HepG2 (cell line): ENCODE measurements around the gene FECH. TPM values are rescaled to one million over a fixed set of nuclear protein-coding genes. Genes with fewer than 3 reads are reported as not detected.

ENCODE experiments used
- ADNP ChIP-seq: sonication (generic); formaldehyde crosslinking; IDR thresholded peaks from 2 replicates; pipeline ENCODE4 v1.4.0; 2020; ENCODE audit warnings: missing genetic modification reagents
- ARNT2 ChIP-seq: sonication (generic); formaldehyde crosslinking; IDR thresholded peaks from 2 replicates; pipeline ENCODE4 v1.8.0; 2022; ENCODE audit warnings: mild to moderate bottlenecking, low read depth, missing genetic modification reagents, moderate library complexity
- E2F5 ChIP-seq: sonication (generic); formaldehyde crosslinking; conservative IDR thresholded peaks from 2 replicates; pipeline ENCODE4 v1.4.0; 2020; ENCODE audit warnings: missing genetic modification reagents
- ISL2 ChIP-seq: sonication (generic); formaldehyde crosslinking; IDR thresholded peaks from 2 replicates; pipeline ENCODE4 v1.5.0; 2020; ENCODE audit warnings: missing genetic modification reagents
- KLF16 ChIP-seq, 2 experiments: sonication (generic) in 1 of 2; formaldehyde crosslinking in 1 of 2; IDR thresholded peaks; 2 replicates each; pipeline versions ENCODE4 v1.6.1 to v1.8.0; 2016 to 2023; ENCODE audit warnings: missing genetic modification reagents in 2 of 2, missing compliant biosample characterization in 1 of 2
- MAFF ChIP-seq: IDR thresholded peaks from 2 replicates; pipeline ENCODE4 v1.6.1; 2011; ENCODE audit warnings: low read depth, low read length, improper control_type of control experiment
- MIXL1 ChIP-seq: IDR thresholded peaks from 2 replicates; pipeline ENCODE4 v1.6.1; 2016
- NR1H2 ChIP-seq: sonication (generic); formaldehyde crosslinking; IDR thresholded peaks from 2 replicates; pipeline ENCODE4 v1.8.1; 2022; ENCODE audit warnings: low read depth, missing genetic modification reagents, borderline replicate concordance
- NRL ChIP-seq: sonication (generic); formaldehyde crosslinking; IDR thresholded peaks from 2 replicates; pipeline ENCODE4 v1.5.0; 2020; ENCODE audit warnings: missing genetic modification reagents, mild to moderate bottlenecking, moderate library complexity, borderline replicate concordance
- PCBP1 ChIP-seq: fragments of 200-400 bp; formaldehyde crosslinking; IDR thresholded peaks from 2 replicates; pipeline ENCODE4 v1.6.1; 2017; ENCODE audit warnings: mild to moderate bottlenecking, low read depth, low read length, borderline replicate concordance
- SMAD3 ChIP-seq: sonication (generic); formaldehyde crosslinking; IDR thresholded peaks from 2 replicates; pipeline ENCODE4 v1.4.0; 2020; ENCODE audit warnings: missing genetic modification reagents
- SP4 ChIP-seq: sonication (generic); formaldehyde crosslinking; IDR thresholded peaks from 2 replicates; pipeline ENCODE4 v1.8.1; 2023; ENCODE audit warnings: mild to moderate bottlenecking, missing genetic modification reagents
- TBX3 ChIP-seq: fragments of 450-650 bp; IDR thresholded peaks from 2 replicates; pipeline ENCODE4 v1.6.1; 2017; ENCODE audit warnings: antibody characterized with exemption, mild to moderate bottlenecking, inconsistent platforms, borderline replicate concordance
- THAP9 ChIP-seq: sonication (generic); formaldehyde crosslinking; IDR thresholded peaks from 2 replicates; pipeline ENCODE4; 2020; ENCODE audit warnings: missing genetic modification reagents, mild to moderate bottlenecking, borderline replicate concordance
- TRAFD1 ChIP-seq: sonication (generic); formaldehyde crosslinking; IDR thresholded peaks from 2 replicates; pipeline ENCODE4 v1.5.1; 2020; ENCODE audit warnings: missing genetic modification reagents, mild to moderate bottlenecking, borderline replicate concordance
- ZNF253 ChIP-seq: sonication (generic); formaldehyde crosslinking; IDR thresholded peaks from 2 replicates; pipeline ENCODE4 v1.8.0; 2022; ENCODE audit warnings: mild to moderate bottlenecking, missing genetic modification reagents, borderline replicate concordance
- ZNF33A ChIP-seq: sonication (generic); formaldehyde crosslinking; IDR thresholded peaks from 2 replicates; pipeline ENCODE4 v1.5.1; 2020; ENCODE audit warnings: missing genetic modification reagents, mild to moderate bottlenecking, moderate library complexity, borderline replicate concordance
- ZNF607 ChIP-seq: sonication (generic); formaldehyde crosslinking; IDR thresholded peaks from 2 replicates; pipeline ENCODE4 v1.5.1; 2020; ENCODE audit warnings: missing genetic modification reagents, mild to moderate bottlenecking, borderline replicate concordance
- ZNF616 ChIP-seq: sonication (generic); formaldehyde crosslinking; IDR thresholded peaks from 2 replicates; pipeline ENCODE4 v1.5.0; 2020; ENCODE audit warnings: low read depth, mild to moderate bottlenecking, missing genetic modification reagents
- polyA plus RNA-seq, 8 experiments: library from polyadenylated mRNA; depleted of rRNA in 3 of 8; stranded (reverse) in 7 of 8; unstranded in 1 of 8; fragments of >200 nt; fragmentation: Illumina TruSeq in 4 of 8; extraction: Trizol in 4 of 8; gene quantifications; 2 replicates each; pipeline versions ENCODE4 v1.2.1 to v1.2.3, GENCODE V29; 2011 to 2016; ENCODE audit warnings: low read depth in 4 of 8, missing spikeins in 1 of 8, mixed read lengths in 1 of 8; ENCODE audit not compliant: insufficient read depth in 1 of 8
- total RNA-seq, 5 experiments: library from RNA; depleted of rRNA; stranded (reverse); fragments of >200 nt; fragmentation: Illumina TruSeq; extraction: Trizol; gene quantifications; 2 replicates each; pipeline ENCODE4 v1.2.3, GENCODE V29; 2016; ENCODE audit warnings: low read depth in 1 of 5
- TF ChIP-seq, protein P1 (sequence below): sonication (generic); formaldehyde crosslinking; IDR thresholded peaks from 2 replicates; pipeline ENCODE4 v1.4.0; 2020; ENCODE audit warnings: missing genetic modification reagents, borderline replicate concordance

Gene FECH
- total and polyA plus RNA-seq, 2 of the 13 experiments (the other 11 are each of a cell fraction or from before 2014, with no cell fraction given) = 14.7 to 21.9 TPM

DNA sequence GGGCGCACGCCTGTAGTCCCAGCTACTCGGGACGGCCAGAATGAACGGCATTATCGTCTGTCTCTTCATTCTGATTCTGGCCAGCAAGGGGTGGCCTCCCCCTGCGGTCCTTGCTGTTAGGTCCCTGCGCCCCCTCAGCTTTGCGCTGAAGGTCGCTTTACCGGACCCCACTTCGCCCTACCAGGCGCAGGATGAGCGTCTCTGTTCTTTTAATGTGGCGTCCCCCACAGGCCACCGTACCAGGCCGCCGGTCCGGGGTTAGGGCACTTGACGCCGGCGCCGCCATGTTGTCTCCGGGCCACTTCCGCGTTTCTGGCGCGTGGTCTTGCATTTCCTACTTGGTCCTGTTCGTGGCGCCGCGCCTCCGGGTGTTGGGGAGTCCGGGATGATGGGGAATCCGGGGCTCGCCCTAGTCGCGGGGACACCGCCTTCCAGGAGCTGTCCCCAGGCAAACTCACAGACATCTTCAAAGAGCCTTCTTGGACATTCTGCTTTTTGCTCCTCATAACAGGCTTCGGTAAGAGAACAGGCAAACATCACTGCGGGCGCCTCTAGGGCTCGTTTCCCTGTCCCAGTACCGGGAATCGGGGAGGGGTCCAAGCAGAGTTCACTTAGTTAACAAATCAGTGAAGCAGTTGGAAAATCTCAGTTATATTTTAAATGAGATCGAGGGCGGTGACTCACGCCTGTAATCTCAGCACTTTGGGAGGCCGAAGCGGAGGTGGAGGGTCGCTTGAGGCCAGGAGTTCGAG lies 43.7 kb upstream of the FECH start (continued):
- TF ChIP-seq MAFF (no peak), ZNF33A (peak; percentile 45; the same call in 1 of the 2 replicates), ZNF607 (CRISPR knock-in tag) (peak; percentile 67; the same call in 1 of the 2 replicates), ARNT2 (CRISPR knock-in tag) (no peak), NRL (CRISPR knock-in tag) (peak; percentile 63; the same call in 1 of the 2 replicates), KLF16 (CRISPR knock-in tag; IDR thresholded peaks at IDR 0.05) (peak in 1 of 2 experiments; percentile 90; a peak in 2 of 4 replicates), PCBP1 (peak; percentile 93; the same call in 1 of the 2 replicates), MIXL1 (CRISPR knock-in tag) (peak; percentile 73), SMAD3 (peak; percentile 71; the same call in 1 of the 2 replicates), THAP9 (CRISPR knock-in tag) (peak; percentile 76; the same call in 1 of the 2 replicates), E2F5 (CRISPR knock-in tag) (no peak), ZNF616 (CRISPR knock-in tag) (no peak; the same call in 1 of the 2 replicates), ISL2 (CRISPR knock-in tag) (peak; percentile 82), NR1H2 (CRISPR knock-in tag) (no peak), TRAFD1 (CRISPR knock-in tag) (0 out of 2 replicates have a peak, but pooled peaks have one; percentile 87), SP4 (peak; percentile 56; the same call in 1 of the 2 replicates), TBX3 (no peak), ADNP (0 out of 2 replicates have a peak, but pooled peaks have one; percentile 32), ZNF253 (CRISPR knock-in tag) (no peak)
- TF ChIP-seq, protein P1, sequence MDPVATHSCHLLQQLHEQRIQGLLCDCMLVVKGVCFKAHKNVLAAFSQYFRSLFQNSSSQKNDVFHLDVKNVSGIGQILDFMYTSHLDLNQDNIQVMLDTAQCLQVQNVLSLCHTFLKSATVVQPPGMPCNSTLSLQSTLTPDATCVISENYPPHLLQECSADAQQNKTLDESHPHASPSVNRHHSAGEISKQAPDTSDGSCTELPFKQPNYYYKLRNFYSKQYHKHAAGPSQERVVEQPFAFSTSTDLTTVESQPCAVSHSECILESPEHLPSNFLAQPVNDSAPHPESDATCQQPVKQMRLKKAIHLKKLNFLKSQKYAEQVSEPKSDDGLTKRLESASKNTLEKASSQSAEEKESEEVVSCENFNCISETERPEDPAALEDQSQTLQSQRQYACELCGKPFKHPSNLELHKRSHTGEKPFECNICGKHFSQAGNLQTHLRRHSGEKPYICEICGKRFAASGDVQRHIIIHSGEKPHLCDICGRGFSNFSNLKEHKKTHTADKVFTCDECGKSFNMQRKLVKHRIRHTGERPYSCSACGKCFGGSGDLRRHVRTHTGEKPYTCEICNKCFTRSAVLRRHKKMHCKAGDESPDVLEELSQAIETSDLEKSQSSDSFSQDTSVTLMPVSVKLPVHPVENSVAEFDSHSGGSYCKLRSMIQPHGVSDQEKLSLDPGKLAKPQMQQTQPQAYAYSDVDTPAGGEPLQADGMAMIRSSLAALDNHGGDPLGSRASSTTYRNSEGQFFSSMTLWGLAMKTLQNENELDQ (CRISPR knock-in tag) = no peak
